Endothelial cell of umbilical vein (primary cell): ENCODE data around the gene GAPVD1. TPM values are rescaled to one million over a fixed set of nuclear protein-coding genes. Genes with fewer than 3 reads are reported as not detected.

Source experiments
- BruUV-seq: library from RNA; stranded (reverse); fragments of 400-500 nt; replicated peaks from 2 replicates; lab custom pipeline; 2021; lab: Mats Ljungman, UMichigan
- CTCF ChIA-PET: fragments of 300-600, 350-600 bp; sonication (Branson Sonifier 250); formaldehyde crosslinking; loops from one replicate; lab custom pipeline; 2021; ENCODE audit warnings: antibody characterized with exemption, inconsistent platforms; lab: Charles Lee
- POLR2A ChIA-PET: fragments of 300-600, 350-600 bp; sonication (Branson Sonifier 250); formaldehyde crosslinking; loops from one replicate; lab custom pipeline; 2021; ENCODE audit warnings: antibody characterized with exemption, inconsistent platforms; lab: Charles Lee
- DNase-seq: peaks from one replicate; pipeline ENCODE4 v3.0.0-alpha.2; 2011; ENCODE audit warnings: low read depth, low spot score
- FAIRE-seq: peaks from 2 replicates; lab custom pipeline; 2011; peaks lifted over from hg19 to GRCh38; lab: Jason Lieb, UNC
- H2AFZ ChIP-seq: 2 replicates; pipeline ENCODE4 v1.6.0; 2012; ENCODE audit warnings: low read depth, low read length, control low read depth, inconsistent platforms
- H3K27ac ChIP-seq: 2 replicates; pipeline ENCODE4 v1.5.1; 2011; ENCODE audit warnings: low read depth, mild to moderate bottlenecking, control low read depth, low read length, moderate library complexity; ENCODE audit not compliant: insufficient read depth
- H3K27me3 ChIP-seq, 2 experiments: 2 replicates each; pipeline versions ENCODE4 v1.6.0 to v1.6.1; 2011; ENCODE audit warnings: low read length in 2 of 2, mixed read lengths in 1 of 2; ENCODE audit not compliant: control insufficient read depth in 2 of 2, insufficient read depth in 2 of 2
- H3K36me3 ChIP-seq, 2 experiments: 2 replicates in 1 of 2; 3 replicates in 1 of 2; pipeline ENCODE4 v1.5.1; 2011; ENCODE audit warnings: low read length in 2 of 2, mild to moderate bottlenecking in 1 of 2, moderate library complexity in 1 of 2; ENCODE audit not compliant: control insufficient read depth in 2 of 2, insufficient read depth in 2 of 2; ENCODE audit errors: extremely low read depth in 1 of 2
- H3K4me1 ChIP-seq: 3 replicates; pipeline ENCODE4 v1.5.1; 2011; ENCODE audit warnings: mild to moderate bottlenecking, low read length; ENCODE audit not compliant: control insufficient read depth, insufficient read depth; ENCODE audit errors: extremely low read depth
- H3K4me2 ChIP-seq: 2 replicates; pipeline ENCODE4 v1.6.1; 2011; ENCODE audit warnings: low read length, control low read depth, mixed read lengths; ENCODE audit not compliant: insufficient read depth
- H3K4me3 ChIP-seq, 3 experiments: fragments of 200-600 bp in 1 of 3; sonication (generic), shearing (Covaris generic) in 1 of 3; replicated peaks in 1 of 3; 2 replicates each; pipeline ENCODE4 v1.5.1; 2011 to 2016; ENCODE audit warnings: control low read depth in 3 of 3, low read length in 3 of 3, mild to moderate bottlenecking in 2 of 3, inconsistent platforms in 1 of 3, low read depth in 1 of 3, moderate library complexity in 1 of 3; ENCODE audit not compliant: insufficient read depth in 1 of 3
- H3K79me2 ChIP-seq: 2 replicates; pipeline ENCODE4 v1.6.0; 2012; ENCODE audit warnings: low read length, inconsistent platforms; ENCODE audit not compliant: control insufficient read depth, insufficient read depth
- H3K9ac ChIP-seq: replicated peaks from 2 replicates; pipeline ENCODE3; 2011; ENCODE audit warnings: low read length, control low read depth; ENCODE audit not compliant: insufficient read depth; ENCODE audit errors: extremely low read depth
- H3K9me1 ChIP-seq: replicated peaks from 3 replicates; pipeline ENCODE4 v1.6.0; 2011; ENCODE audit warnings: mild to moderate bottlenecking, low read length; ENCODE audit not compliant: control insufficient read depth, insufficient read depth; ENCODE audit errors: extremely low read depth
- H3K9me3 ChIP-seq: replicated peaks from 2 replicates; pipeline ENCODE4 v1.5.1; 2012; ENCODE audit warnings: low read length, inconsistent platforms; ENCODE audit not compliant: control insufficient read depth, insufficient read depth
- H4K20me1 ChIP-seq: replicated peaks from 2 replicates; pipeline ENCODE3; 2011; ENCODE audit warnings: mild to moderate bottlenecking, low read length; ENCODE audit not compliant: control insufficient read depth, insufficient read depth; ENCODE audit errors: extremely low read depth
- CTCF ChIP-seq, 2 donors: IDR thresholded peaks; 1 replicate in 1 of 2; 2 replicates in 1 of 2; pipeline ENCODE4 v1.5.1; 2011; ENCODE audit warnings: low read length in 2 of 2, mild to moderate bottlenecking in 2 of 2, moderate library complexity in 2 of 2, control low read depth in 1 of 2, inconsistent platforms in 1 of 2, low read depth in 1 of 2; ENCODE audit not compliant: insufficient read depth in 1 of 2; ENCODE audit errors: extremely low read depth in 1 of 2
- EZH2 ChIP-seq: IDR thresholded peaks from 2 replicates; pipeline ENCODE4 v1.6.1; 2012; ENCODE audit warnings: borderline replicate concordance, low read depth, mild to moderate bottlenecking, moderate library complexity, low read length, inconsistent platforms; ENCODE audit not compliant: severe bottlenecking
- FOS ChIP-seq: IDR thresholded peaks from 2 replicates; pipeline ENCODE4 v1.6.1; 2011; ENCODE audit warnings: mild to moderate bottlenecking, low read length, moderate library complexity, borderline replicate concordance; ENCODE audit not compliant: insufficient read depth
- GATA2 ChIP-seq: IDR thresholded peaks from 2 replicates; pipeline ENCODE4 v1.7.0; 2011; ENCODE audit warnings: low read depth, mild to moderate bottlenecking, moderate library complexity, mixed read lengths, low read length; ENCODE audit not compliant: insufficient read length, insufficient read depth
- JUN ChIP-seq: IDR thresholded peaks from 2 replicates; pipeline ENCODE4 v1.6.1; 2011; ENCODE audit warnings: borderline replicate concordance, low read depth; ENCODE audit not compliant: insufficient read length, insufficient read depth
- MAX ChIP-seq: IDR thresholded peaks from 2 replicates; pipeline ENCODE4 v1.6.1; 2011; ENCODE audit not compliant: insufficient read depth, insufficient read length
- MYC ChIP-seq: IDR thresholded peaks from one replicate; pipeline ENCODE4 v1.6.1; 2011; ENCODE audit warnings: mild to moderate bottlenecking, low read depth, low read length
- POLR2A ChIP-seq: IDR thresholded peaks from 2 replicates; pipeline ENCODE4 v1.6.1; 2012; ENCODE audit warnings: low read depth, mild to moderate bottlenecking, control low read depth, low read length
- POLR2AphosphoS5 ChIP-seq: IDR thresholded peaks from 2 replicates; pipeline ENCODE4 v1.6.1; 2012; ENCODE audit warnings: low read depth, mild to moderate bottlenecking, control low read depth, low read length, moderate library complexity; ENCODE audit not compliant: insufficient read depth
- dilution Hi-C: fragments of 300-500 bp; cut with MboI; formaldehyde crosslinking; loops from one replicate; pipeline ENCODE4 v1.15.0; 2019; ENCODE audit warnings: low sequenced_read_pairs; ENCODE audit not compliant: extremely low pct_ligation_motif_present
- intact Hi-C: fragments of 100-400 bp; cut with micrococcal nuclease; formaldehyde crosslinking; loops from one replicate; pipeline ENCODE4 v1.10.0; 2022
- polyA plus RNA-seq, 4 experiments: library from polyadenylated mRNA; depleted of rRNA in 3 of 4; stranded (reverse) in 3 of 4; unstranded in 1 of 4; fragments of >200 nt; gene quantifications; 2 replicates each; pipeline versions ENCODE4 v1.2.1 to v1.2.3, GENCODE V29; 2011 to 2012; ENCODE audit warnings: missing spikeins in 1 of 4
- total RNA-seq: library from RNA; stranded (reverse); gene quantifications from 2 replicates; pipeline ENCODE4 v1.2.3, GENCODE V29; 2021

Gene GAPVD1
- total and polyA plus RNA-seq, 2 donors (not counting 3 experiments of a cell fraction or from before 2014, with no cell fraction given) = 10.7 to 53.2 TPM

GRCh38 chr9:125415583-125416460 lies 154.2 kb downstream of the GAPVD1 start:
- TF ChIP-seq MAX (no peak), JUN (no peak), POLR2AphosphoS5 (no peak), CTCF (IDR thresholded peaks at IDR 0.05; ENCODE audit: extremely low read depth in 1 of 2, insufficient read depth in 1 of 2, low read depth in 1 of 2, low read length in 2 of 2) (no peak), EZH2 (no peak), MYC (no peak), POLR2A (no peak), FOS (no peak), GATA2 (no peak)
- no TSS peak for BruUV-seq
- H3K9ac ChIP-seq = no peak overlapping the region
- no peaks in the 10 kb centered on the region for H3K79me2 ChIP-seq
- FAIRE-seq (no peak), DNase-seq (no peak)
- no peaks in the 10 kb centered on the region for H3K27me3 ChIP-seq
- intact Hi-C loops (no loop called here), dilution Hi-C loops (no loop called here)
- H3K27ac ChIP-seq = no peak overlapping the region
- no peak overlapping the region for H3K4me3 ChIP-seq
- no peaks in the 10 kb centered on the region for H3K9me3 ChIP-seq
- H4K20me1 ChIP-seq = no peaks in the 10 kb centered on the region
- no peak overlapping the region for H2AFZ ChIP-seq
- no peaks in the 10 kb centered on the region for H3K36me3 ChIP-seq
- ChIA-PET POLR2A (no interaction called here), CTCF (interaction anchor here (1.1 kb wide), 1 partner anchor 15 kb away, joined by 3 read pairs; no protein-coding TSS in a partner anchor)
- H3K4me2 ChIP-seq = no peak overlapping the region
- no peaks in the 10 kb centered on the region for H3K4me1 ChIP-seq
- H3K9me1 ChIP-seq = no peaks in the 10 kb centered on the region
